ENCODE data around the gene C19orf25. TPM values are rescaled to one million over a fixed set of nuclear protein-coding genes. Genes with fewer than 3 reads are reported as not detected.

Gene C19orf25
- total and polyA plus RNA-seq, 9 of the 15 experiments (the other 6 are each of a cell fraction or from before 2014, with no cell fraction given): 0.79 to 96.0 (median 36.1) TPM

DNA sequence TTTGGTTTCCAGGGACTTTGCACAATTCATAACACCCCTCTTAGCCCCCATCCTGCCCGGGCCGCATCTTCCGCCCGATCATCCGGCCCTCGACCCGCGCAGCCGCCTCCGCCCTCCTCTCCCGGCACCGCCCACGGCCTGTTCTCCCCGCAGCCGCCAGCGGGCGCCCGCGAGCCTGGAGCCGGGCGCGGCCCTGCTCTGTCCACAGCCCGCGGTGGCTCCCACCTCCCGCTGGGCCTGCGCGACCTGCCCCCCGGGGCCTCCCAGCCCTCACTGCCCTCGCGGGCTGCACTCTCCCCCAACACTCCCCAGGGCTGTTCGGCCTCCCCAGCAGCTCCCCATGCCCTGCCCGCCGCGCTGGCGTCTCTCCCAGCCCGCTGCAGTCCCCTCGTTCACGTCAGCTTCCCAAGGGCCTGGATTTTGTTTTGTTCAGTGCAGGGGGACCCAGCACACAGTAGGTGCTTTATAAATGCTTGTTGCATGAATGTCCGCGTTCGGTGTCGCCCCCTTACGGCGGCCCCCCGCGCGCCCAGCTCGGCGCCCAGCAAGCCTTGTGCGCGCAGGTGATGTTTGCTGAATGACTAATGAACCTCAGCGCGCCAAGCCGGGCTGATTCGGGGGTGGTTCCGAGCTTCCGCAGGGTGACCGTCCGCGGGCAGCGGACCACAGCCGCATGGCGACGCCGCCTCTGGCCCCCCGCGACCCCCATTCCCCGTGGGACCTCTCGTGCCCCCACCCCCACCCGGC lies 33.7 kb downstream of the C19orf25 start (continued):
- peak; percentile 60 for TF ChIP-seq TFAP4 (CRISPR knock-in tag; IDR thresholded peaks at IDR 0.05; ENCODE audit: borderline replicate concordance)
- no peak for TF ChIP-seq GABPA (tag; conservative IDR thresholded peaks at IDR 0.05; ENCODE audit: low read depth)
- TF ChIP-seq, protein P1, sequence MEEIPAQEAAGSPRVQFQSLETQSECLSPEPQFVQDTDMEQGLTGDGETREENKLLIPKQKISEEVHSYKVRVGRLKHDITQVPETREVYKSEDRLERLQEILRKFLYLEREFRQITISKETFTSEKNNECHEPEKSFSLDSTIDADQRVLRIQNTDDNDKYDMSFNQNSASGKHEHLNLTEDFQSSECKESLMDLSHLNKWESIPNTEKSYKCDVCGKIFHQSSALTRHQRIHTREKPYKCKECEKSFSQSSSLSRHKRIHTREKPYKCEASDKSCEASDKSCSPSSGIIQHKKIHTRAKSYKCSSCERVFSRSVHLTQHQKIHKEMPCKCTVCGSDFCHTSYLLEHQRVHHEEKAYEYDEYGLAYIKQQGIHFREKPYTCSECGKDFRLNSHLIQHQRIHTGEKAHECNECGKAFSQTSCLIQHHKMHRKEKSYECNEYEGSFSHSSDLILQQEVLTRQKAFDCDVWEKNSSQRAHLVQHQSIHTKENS (CRISPR knock-in tag; IDR thresholded peaks at IDR 0.05): no peak
- no peak for TF ChIP-seq ZNF124 (CRISPR knock-in tag; IDR thresholded peaks at IDR 0.05)
- TF ChIP-seq, protein P2, sequence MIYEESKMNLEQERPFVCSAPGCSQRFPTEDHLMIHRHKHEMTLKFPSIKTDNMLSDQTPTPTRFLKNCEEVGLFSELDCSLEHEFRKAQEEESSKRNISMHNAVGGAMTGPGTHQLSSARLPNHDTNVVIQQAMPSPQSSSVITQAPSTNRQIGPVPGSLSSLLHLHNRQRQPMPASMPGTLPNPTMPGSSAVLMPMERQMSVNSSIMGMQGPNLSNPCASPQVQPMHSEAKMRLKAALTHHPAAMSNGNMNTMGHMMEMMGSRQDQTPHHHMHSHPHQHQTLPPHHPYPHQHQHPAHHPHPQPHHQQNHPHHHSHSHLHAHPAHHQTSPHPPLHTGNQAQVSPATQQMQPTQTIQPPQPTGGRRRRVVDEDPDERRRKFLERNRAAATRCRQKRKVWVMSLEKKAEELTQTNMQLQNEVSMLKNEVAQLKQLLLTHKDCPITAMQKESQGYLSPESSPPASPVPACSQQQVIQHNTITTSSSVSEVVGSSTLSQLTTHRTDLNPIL (CRISPR knock-in tag; IDR thresholded peaks at IDR 0.05): no peak
- TF ChIP-seq STAT6 (CRISPR knock-in tag; IDR thresholded peaks at IDR 0.05): no peak
- peak; percentile 70 for TF ChIP-seq SP1 (CRISPR knock-in tag; IDR thresholded peaks at IDR 0.05)
- TF ChIP-seq PPARD (CRISPR knock-in tag; IDR thresholded peaks at IDR 0.05): no peak
- TF ChIP-seq MAFK (IDR thresholded peaks at IDR 0.05; ENCODE audit: low read length): no peak
- TF ChIP-seq, protein P3, sequence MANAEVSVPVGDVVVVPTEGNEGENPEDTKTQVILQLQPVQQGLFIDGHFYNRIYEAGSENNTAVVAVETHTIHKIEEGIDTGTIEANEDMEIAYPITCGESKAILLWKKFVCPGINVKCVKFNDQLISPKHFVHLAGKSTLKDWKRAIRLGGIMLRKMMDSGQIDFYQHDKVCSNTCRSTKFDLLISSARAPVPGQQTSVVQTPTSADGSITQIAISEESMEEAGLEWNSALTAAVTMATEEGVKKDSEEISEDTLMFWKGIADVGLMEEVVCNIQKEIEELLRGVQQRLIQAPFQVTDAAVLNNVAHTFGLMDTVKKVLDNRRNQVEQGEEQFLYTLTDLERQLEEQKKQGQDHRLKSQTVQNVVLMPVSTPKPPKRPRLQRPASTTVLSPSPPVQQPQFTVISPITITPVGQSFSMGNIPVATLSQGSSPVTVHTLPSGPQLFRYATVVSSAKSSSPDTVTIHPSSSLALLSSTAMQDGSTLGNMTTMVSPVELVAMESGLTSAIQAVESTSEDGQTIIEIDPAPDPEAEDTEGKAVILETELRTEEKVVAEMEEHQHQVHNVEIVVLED (CRISPR knock-in tag; IDR thresholded peaks at IDR 0.05): 0 out of 2 replicates have a peak, but pooled peaks have one; percentile 13
- peak; percentile 90 to 94 (median 91) for TF ChIP-seq CTCF (IDR thresholded peaks at IDR 0.05 in 2 of 3, conservative IDR thresholded peaks at IDR 0.05 in 1 of 3; ENCODE audit: insufficient read depth in 2 of 3, low read depth in 1 of 3, low read length in 3 of 3)
- no peak for TF ChIP-seq ZNF830 (CRISPR knock-in tag; IDR thresholded peaks at IDR 0.05)
- TF ChIP-seq THRA (IDR thresholded peaks at IDR 0.05): no peak
- 0 out of 2 replicates have a peak, but pooled peaks have one; percentile 31 for TF ChIP-seq GABPB1 (CRISPR knock-in tag; IDR thresholded peaks at IDR 0.05)
- TF ChIP-seq CHCHD3 (CRISPR knock-in tag; IDR thresholded peaks at IDR 0.05): no peak

Data from K562 (cell line).